HepG2 (cell line): ENCODE measurements around the gene PEX14. TPM values are rescaled to one million over a fixed set of nuclear protein-coding genes. Genes with fewer than 3 reads are reported as not detected.

Experiments
- AFF4 ChIP-seq: sonication (generic); formaldehyde crosslinking; IDR thresholded peaks from 2 replicates; pipeline ENCODE4 v1.4.0; 2020; ENCODE audit warnings: missing genetic modification reagents
- CCDC6 ChIP-seq: sonication (generic); formaldehyde crosslinking; IDR thresholded peaks from 2 replicates; pipeline ENCODE4 v1.8.1; 2022; ENCODE audit warnings: mild to moderate bottlenecking, missing genetic modification reagents, moderate library complexity
- CENPT ChIP-seq: sonication (generic); formaldehyde crosslinking; IDR thresholded peaks from 2 replicates; pipeline ENCODE4 v1.8.0; 2022; ENCODE audit warnings: low read depth, mild to moderate bottlenecking, moderate library complexity, missing genetic modification reagents
- DMTF1 ChIP-seq: sonication (generic); formaldehyde crosslinking; IDR thresholded peaks from 2 replicates; pipeline ENCODE4 v1.4.0; 2020; ENCODE audit warnings: mild to moderate bottlenecking, missing genetic modification reagents
- FLYWCH1 ChIP-seq: sonication (generic); formaldehyde crosslinking; IDR thresholded peaks from 2 replicates; pipeline ENCODE4 v1.8.1; 2023; ENCODE audit warnings: mild to moderate bottlenecking, missing genetic modification reagents
- HOXA9 ChIP-seq: sonication (generic); formaldehyde crosslinking; IDR thresholded peaks from 2 replicates; pipeline ENCODE4 v1.8.1; 2022; ENCODE audit warnings: missing genetic modification reagents, mild to moderate bottlenecking, moderate library complexity, borderline replicate concordance
- MTA1 ChIP-seq: sonication (generic); formaldehyde crosslinking; IDR thresholded peaks from 2 replicates; pipeline ENCODE4 v1.4.0; 2020; ENCODE audit warnings: missing genetic modification reagents, mild to moderate bottlenecking, borderline replicate concordance
- SIN3A ChIP-seq: IDR thresholded peaks from 2 replicates; pipeline ENCODE4 v1.6.1; 2011; ENCODE audit warnings: low read depth, mild to moderate bottlenecking, control low read depth, low read length, borderline replicate concordance
- STAT6 ChIP-seq: sonication (generic); formaldehyde crosslinking; IDR thresholded peaks from 2 replicates; pipeline ENCODE4 v1.4.0; 2020; ENCODE audit warnings: missing genetic modification reagents, mild to moderate bottlenecking, borderline replicate concordance
- TARDBP ChIP-seq: sonication (generic); formaldehyde crosslinking; IDR thresholded peaks from 2 replicates; pipeline ENCODE4 v1.8.0; 2022; ENCODE audit warnings: mild to moderate bottlenecking, missing genetic modification reagents
- ZBTB10 ChIP-seq: sonication (generic); formaldehyde crosslinking; IDR thresholded peaks from 2 replicates; pipeline ENCODE4 v1.4.0; 2020; ENCODE audit warnings: missing genetic modification reagents, borderline replicate concordance
- ZBTB7B ChIP-seq: sonication (generic); formaldehyde crosslinking; IDR thresholded peaks from 2 replicates; pipeline ENCODE4 v1.4.0; 2020; ENCODE audit warnings: missing genetic modification reagents
- ZNF263 ChIP-seq: sonication (generic); formaldehyde crosslinking; IDR thresholded peaks from 2 replicates; pipeline ENCODE4 v1.4.0; 2020; ENCODE audit warnings: missing genetic modification reagents
- ZNF432 ChIP-seq: sonication (generic); formaldehyde crosslinking; IDR thresholded peaks from 2 replicates; pipeline ENCODE4 v1.5.0; 2020; ENCODE audit warnings: missing genetic modification reagents, mild to moderate bottlenecking, borderline replicate concordance
- ZNF607 ChIP-seq: sonication (generic); formaldehyde crosslinking; IDR thresholded peaks from 2 replicates; pipeline ENCODE4 v1.5.1; 2020; ENCODE audit warnings: missing genetic modification reagents, mild to moderate bottlenecking, borderline replicate concordance
- ZNF883 ChIP-seq: sonication (generic); formaldehyde crosslinking; IDR thresholded peaks from 2 replicates; pipeline ENCODE4 v1.5.1; 2020; ENCODE audit warnings: mild to moderate bottlenecking, missing genetic modification reagents; ENCODE audit errors: not compliant biosample characterization
- polyA plus RNA-seq, 8 experiments: library from polyadenylated mRNA; depleted of rRNA in 3 of 8; stranded (reverse) in 7 of 8; unstranded in 1 of 8; fragments of >200 nt; fragmentation: Illumina TruSeq in 4 of 8; extraction: Trizol in 4 of 8; gene quantifications; 2 replicates each; pipeline versions ENCODE4 v1.2.1 to v1.2.3, GENCODE V29; 2011 to 2016; ENCODE audit warnings: low read depth in 4 of 8, missing spikeins in 1 of 8, mixed read lengths in 1 of 8; ENCODE audit not compliant: insufficient read depth in 1 of 8
- total RNA-seq, 5 experiments: library from RNA; depleted of rRNA; stranded (reverse); fragments of >200 nt; fragmentation: Illumina TruSeq; extraction: Trizol; gene quantifications; 2 replicates each; pipeline ENCODE4 v1.2.3, GENCODE V29; 2016; ENCODE audit warnings: low read depth in 1 of 5

PEX14 gene
- total and polyA plus RNA-seq, 2 of the 13 experiments (the other 11 are each of a cell fraction or from before 2014, with no cell fraction given), result 6.5 to 9.9 TPM

GRCh38 chr1:10474613-10475507 is at the start of gene PEX14 (continued):
- TF ChIP-seq DMTF1, result no peak
- TF ChIP-seq AFF4 (CRISPR knock-in tag), result no peak
- no peak for TF ChIP-seq HOXA9 (CRISPR knock-in tag)
- TF ChIP-seq ZNF607, result no peak
- TF ChIP-seq CCDC6, result no peak
- peak; percentile 86 for TF ChIP-seq ZNF883 (CRISPR knock-in tag)
- TF ChIP-seq ZBTB10 (CRISPR knock-in tag), result peak; percentile 19; the same call in 1 of the 2 replicates
- TF ChIP-seq TARDBP (CRISPR knock-in tag), result peak; percentile 83; the same call in 1 of the 2 replicates
- no peak for TF ChIP-seq CENPT (CRISPR knock-in tag)
- no peak for TF ChIP-seq ZNF432 (CRISPR knock-in tag)
- TF ChIP-seq ZBTB7B (CRISPR knock-in tag), result no peak; the same call in 1 of the 2 replicates
- no peak for TF ChIP-seq FLYWCH1 (CRISPR knock-in tag)
- no peak; the same call in 1 of the 2 replicates for TF ChIP-seq SIN3A
- TF ChIP-seq MTA1 (CRISPR knock-in tag), result no peak
- TF ChIP-seq STAT6 (CRISPR knock-in tag), result no peak
- no peak for TF ChIP-seq ZNF263 (CRISPR knock-in tag)
